ENCODE results near the gene MBD3.

Gene MBD3

DNA sequence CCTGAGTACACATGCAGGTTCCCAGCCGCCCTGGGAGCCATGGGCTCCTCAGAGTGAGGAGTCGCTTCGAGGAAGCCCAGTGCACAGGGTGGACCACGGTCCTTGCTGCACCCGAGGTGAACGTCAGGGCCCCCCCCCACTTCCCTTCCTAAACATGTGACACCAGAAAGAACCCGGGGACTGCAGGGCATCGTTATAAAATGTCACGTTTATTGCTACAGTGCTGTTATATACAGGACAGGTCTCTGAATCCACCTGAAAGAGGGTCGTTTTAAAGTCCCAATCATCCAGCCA is 16.4 kb upstream of the MBD3 start:
- DNase-seq (ENCODE audit: extremely low read depth, low read depth): no peak
- TF ChIP-seq, protein P1, sequence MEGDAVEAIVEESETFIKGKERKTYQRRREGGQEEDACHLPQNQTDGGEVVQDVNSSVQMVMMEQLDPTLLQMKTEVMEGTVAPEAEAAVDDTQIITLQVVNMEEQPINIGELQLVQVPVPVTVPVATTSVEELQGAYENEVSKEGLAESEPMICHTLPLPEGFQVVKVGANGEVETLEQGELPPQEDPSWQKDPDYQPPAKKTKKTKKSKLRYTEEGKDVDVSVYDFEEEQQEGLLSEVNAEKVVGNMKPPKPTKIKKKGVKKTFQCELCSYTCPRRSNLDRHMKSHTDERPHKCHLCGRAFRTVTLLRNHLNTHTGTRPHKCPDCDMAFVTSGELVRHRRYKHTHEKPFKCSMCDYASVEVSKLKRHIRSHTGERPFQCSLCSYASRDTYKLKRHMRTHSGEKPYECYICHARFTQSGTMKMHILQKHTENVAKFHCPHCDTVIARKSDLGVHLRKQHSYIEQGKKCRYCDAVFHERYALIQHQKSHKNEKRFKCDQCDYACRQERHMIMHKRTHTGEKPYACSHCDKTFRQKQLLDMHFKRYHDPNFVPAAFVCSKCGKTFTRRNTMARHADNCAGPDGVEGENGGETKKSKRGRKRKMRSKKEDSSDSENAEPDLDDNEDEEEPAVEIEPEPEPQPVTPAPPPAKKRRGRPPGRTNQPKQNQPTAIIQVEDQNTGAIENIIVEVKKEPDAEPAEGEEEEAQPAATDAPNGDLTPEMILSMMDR (IDR thresholded peaks at IDR 0.05; ENCODE audit: low read depth, low read length, missing control alignments): no peak
- H3K4me3 ChIP-seq (replicated peaks; ENCODE audit: low read depth, low read length): no peak overlapping the region

DNA sequence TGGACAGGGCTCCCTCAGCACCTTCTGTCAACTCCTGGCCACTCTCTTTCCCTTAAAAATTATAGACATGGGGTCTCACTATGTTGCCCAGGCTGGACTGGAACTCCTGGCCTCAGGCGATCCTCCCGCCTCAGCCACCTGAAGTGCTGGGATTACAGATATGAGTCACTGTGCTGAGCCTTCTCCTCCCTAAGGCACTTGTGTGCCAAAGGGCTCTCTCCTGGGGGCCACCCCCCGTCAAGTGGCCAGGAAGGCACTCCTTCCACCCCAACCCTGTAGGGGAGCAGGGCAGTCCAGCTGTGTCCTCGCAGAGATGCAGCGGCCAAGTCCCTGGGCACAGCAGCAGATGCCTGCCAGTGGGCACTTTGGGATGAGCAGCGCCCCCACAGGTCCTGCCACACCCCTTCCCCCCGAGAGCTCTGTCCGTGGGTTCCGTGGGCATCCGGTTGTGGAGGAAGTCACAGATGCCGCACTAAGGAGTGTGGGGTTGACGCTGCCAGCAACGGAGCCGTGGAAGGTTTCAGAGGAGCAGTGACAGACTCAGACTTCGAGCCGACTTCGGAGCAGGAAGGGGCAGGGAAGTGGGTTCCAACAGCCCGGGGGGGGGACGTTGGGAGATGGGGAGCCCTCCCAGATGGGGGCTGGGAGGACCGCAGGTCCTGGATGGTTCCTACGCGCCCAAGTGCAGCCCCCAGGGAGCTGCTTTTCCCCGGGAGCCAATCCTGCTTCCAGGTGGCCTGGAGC is 15.9 kb upstream of the MBD3 start:
- H3K4me3 ChIP-seq (replicated peaks; ENCODE audit: low read depth, low read length): no peak overlapping the region
- no peak for DNase-seq (ENCODE audit: extremely low read depth, low read depth)
- TF ChIP-seq, protein P1 (IDR thresholded peaks at IDR 0.05; ENCODE audit: low read depth, low read length, missing control alignments): no peak

DNA sequence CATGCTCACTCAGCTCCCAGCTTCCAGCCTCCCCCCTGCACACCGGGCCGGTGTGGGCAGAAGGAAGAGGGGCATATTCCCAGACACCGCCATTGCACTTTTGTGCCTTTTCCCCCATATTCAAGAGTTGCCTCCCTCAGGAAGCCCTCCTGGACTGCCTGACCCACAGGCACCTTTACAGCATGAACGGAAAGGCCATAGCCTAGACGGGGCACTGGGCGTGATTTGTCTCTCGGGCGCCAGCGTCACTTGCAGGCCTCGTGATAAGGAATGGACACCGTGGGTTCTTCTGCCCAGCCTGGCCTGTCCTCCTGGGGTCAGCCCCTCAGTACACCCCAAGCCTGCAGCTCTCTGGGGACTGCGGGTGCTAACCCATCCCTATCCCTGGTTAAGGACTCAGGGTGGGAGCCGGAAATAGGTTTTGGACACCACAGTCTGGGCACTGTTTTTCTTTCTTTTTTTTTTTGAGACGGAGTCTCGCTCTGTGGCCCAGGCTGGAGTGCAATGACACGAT is 13.5 kb upstream of the MBD3 start:
- H3K4me3 ChIP-seq (replicated peaks; ENCODE audit: low read depth, low read length): peak overlapping the region; percentile 96
- TF ChIP-seq, protein P1 (IDR thresholded peaks at IDR 0.05; ENCODE audit: low read depth, low read length, missing control alignments): no peak
- DNase-seq (ENCODE audit: extremely low read depth, low read depth): no peak

DNA sequence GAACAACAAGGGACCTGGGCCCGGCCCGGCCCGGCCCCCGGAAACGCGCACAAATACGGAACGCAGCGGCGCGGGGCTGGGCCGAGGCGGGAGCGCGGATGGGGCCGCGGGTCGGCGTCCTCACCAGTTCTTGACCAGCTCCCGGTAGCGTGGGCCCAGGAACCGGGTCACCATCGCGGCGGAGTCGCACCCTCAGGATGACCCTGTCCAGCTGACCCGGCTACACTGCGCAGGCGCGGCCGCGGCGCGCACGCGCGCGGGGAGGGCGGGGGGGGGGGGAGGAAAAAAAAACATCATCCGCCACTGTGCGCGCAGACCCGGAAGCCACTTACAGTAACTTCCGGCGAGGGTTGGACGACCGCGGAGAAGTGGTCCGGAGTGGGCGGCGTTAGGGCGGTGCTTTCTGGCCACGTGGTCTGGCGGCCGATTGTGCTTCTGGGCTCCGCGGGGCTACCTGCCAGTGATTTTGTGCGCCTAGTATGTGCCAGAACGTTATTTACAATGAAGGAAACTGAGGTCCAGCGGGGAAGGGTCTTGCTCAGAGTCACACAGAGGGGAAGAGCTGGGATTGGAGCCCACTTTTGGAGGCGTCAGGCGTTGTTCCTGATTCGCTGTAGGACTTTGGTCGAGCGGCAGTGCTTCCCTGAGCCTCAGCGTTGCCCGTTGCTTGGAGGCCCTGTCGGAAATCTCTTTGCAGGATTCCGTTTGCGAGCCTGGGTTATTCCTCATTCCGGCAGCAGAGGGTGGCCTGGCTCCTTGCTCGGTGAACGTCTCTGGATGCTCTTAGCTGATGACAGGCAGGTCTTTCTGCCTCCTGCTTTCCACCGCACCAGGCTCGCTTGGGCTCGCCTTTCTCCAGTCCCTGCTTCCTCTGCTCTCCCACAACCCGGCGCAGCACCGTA is 12.8 kb upstream of the MBD3 start, which contains the start of gene UQCR11:
Gene UQCR11 (minus strand): TSS at position 227 of the 902 bp plus-strand sequence. CDS start 53 bp downstream, at position 174.
- TF ChIP-seq, protein P1 (IDR thresholded peaks at IDR 0.05; ENCODE audit: low read depth, low read length, missing control alignments): peak; percentile 54

DNA sequence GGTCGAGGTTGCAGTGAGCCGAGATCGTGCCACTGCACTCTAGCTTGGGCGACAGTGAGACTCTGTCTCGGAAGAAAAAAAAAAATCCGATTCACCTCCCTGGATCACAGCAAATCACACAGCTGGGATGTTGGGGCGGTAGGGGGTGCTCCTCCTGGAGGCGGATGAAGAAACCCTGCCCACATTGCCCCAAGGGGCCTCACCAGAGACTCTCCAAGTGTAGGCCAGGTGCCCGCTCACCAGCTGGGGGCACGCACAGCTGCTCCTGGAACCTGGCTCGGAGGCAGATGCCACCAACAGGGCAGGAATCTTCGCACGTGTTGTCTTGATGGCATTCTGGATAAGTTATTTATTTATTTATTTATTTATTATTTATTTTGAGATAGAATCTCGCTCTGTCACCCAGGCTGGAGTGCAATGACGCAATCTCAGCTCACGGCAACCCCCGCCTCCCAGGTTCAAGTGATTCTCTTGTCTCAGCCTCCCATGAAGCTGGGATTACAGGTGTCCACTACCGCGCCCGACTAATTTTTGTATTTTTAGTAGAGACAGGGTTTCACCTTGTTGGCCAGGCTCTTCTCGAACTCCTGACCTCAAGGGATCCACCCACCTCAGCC is 9.5 kb upstream of the MBD3 start:
- no peak for DNase-seq (ENCODE audit: extremely low read depth, low read depth)
- H3K4me3 ChIP-seq (replicated peaks; ENCODE audit: low read depth, low read length): no peak overlapping the region
- TF ChIP-seq, protein P1 (IDR thresholded peaks at IDR 0.05; ENCODE audit: low read depth, low read length, missing control alignments): no peak

More for the DNA sequence above, 12.8 kb upstream of the MBD3 start, which contains the start of gene UQCR11:
- H3K4me3 ChIP-seq (replicated peaks; ENCODE audit: low read depth, low read length): peak within 1 kb of the TSS; percentile 96
- DNase-seq (ENCODE audit: extremely low read depth, low read depth): peak; percentile 91

DNA sequence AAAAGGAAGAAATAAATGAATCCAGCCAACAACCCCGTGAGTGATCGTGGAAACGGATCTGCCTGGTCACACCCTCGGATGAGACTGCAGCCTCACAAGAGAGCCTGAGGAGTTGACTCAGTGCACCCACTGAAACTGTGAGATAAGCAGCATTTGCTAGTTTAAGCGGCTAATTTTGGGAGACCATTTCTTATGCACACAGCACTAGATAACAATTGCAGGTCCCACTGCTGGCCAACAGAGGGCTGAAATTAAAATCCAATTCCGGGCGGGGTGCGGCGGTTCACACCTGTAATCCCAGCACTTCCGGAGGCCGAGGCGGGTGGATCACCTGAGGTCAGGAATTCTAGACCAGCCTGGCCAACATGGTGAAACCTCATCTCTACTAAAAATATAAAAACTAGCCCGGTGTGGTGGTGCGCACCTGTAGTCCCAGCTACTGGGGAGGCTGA is 9.0 kb upstream of the MBD3 start:
- TF ChIP-seq, protein P1 (IDR thresholded peaks at IDR 0.05; ENCODE audit: low read depth, low read length, missing control alignments): no peak
- H3K4me3 ChIP-seq (replicated peaks; ENCODE audit: low read depth, low read length): no peak overlapping the region
- no peak for DNase-seq (ENCODE audit: extremely low read depth, low read depth)
